Medulla oblongata (tissue), 1 donor: ENCODE data around the gene CRAT.

ENCODE experiments used
- DNase-seq: peaks from one replicate; pipeline ENCODE4 v3.0.0-alpha.2; 2015; ENCODE audit errors: extremely low spot score

CRAT gene

GRCh38 chr9:129093602-129094386 lies 16.8 kb downstream of the CRAT start:
- no peak for DNase-seq

DNA sequence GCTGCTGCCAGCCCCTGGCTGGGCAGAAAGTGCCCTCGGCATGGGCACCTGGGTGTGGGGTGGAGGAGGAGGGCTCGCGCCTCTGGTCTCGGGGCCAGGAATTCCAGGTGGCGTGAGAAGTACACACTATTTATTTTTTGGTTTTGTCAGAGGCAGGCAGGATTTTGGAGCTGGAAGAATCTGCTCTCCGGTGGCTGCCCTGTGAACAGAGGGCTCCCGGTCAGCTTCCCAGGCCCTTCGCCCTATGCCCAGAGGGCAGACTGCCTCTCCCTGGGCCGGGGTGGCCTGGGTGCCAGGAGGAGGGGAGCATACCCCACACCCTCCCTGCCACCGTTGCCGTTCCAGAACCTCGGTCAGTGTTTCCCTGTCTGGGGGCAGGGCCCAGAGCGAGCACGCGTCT lies 21.3 kb downstream of the CRAT start:
- DNase-seq, result no peak

DNA sequence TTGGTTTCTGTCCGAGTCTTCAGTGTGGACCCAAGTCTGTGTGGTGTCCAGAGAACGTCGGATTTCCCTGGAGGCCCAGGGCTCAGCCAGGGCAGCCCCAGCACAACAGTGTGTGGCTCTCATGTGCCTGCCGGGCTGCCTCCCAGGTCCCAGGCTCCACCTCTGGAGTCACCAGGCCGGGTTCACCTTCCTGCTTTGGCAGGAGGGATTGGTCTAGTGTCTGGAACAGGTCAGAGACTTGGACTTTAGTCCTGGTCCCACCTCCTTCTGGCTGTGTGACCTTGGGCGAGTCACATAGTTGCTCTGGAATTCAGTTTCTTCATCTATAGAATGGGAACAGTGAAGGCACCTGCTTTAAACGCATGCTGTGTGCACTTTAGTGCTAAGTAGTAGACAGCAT lies 26.5 kb downstream of the CRAT start:
- no peak for DNase-seq

- DNase-seq, result no peak
Measured at GRCh38 chr9:129081388-129081904, 29.1 kb downstream of the CRAT start.

DNA sequence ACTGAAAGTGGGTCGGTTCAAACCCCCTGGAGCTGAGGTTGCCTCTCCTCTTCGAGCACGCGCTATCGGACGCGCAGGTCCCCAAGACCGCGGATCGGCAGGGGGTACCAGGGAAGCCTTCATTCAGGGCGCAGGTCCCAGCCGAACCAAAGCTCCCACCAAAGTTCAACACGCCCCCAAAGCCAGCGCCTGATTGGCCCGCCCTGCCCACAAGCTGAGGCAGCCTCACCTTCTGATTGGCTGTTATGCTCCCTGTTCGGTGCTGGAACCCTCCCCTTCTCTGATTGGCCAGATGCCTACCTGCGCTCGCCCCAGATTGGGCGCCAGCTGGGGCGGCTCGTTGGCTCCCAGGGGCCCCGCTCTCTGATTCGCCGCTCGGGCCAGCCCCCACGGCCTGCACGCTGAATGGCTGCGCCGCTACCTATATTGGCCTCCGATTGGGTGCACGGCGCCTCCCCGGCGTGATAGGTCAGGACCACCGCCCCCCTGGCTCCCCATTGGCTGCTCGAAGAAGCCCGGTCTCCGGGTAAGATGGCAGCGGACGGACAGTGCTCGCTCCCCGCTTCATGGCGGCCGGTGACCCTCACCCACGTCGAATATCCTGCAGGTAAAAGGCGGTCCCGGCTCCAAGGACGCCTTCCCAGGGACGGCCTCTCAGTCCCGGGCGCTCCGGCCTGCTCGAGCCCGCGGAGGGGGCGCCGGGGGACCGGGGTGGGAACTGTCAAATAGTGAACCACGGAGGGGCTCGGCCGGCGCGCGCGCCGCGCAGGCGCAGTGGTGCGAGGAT lies 29.8 kb downstream of the CRAT start, which contains the start of gene DOLPP1:
TSS of gene DOLPP1 (plus strand) at position 511 of the 787 bp plus-strand sequence. CDS start at position 532, 21 bp downstream.
- peak; percentile 99 for DNase-seq

DNA sequence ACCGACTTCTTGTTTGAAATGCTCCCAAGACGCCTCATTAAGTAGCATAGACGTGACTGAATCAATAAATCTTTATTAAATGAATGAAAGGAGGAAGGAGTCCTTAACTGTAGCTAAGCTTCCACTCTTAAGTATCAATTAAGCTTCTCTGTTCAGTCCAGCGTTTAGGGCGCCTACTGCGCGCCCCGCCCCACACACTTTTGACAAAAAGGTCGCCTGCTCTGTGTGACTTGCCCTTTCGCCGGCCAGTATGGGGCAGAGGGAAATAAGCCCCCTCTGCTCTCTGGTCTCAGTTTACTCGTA lies 30.3 kb downstream of the CRAT start:
- no peak for DNase-seq

GRCh38 chr9:129079829-129080228 lies 30.8 kb downstream of the CRAT start:
- DNase-seq, result no peak

GRCh38 chr9:129078691-129079503 lies 31.7 kb downstream of the CRAT start:
- DNase-seq, result no peak

DNA sequence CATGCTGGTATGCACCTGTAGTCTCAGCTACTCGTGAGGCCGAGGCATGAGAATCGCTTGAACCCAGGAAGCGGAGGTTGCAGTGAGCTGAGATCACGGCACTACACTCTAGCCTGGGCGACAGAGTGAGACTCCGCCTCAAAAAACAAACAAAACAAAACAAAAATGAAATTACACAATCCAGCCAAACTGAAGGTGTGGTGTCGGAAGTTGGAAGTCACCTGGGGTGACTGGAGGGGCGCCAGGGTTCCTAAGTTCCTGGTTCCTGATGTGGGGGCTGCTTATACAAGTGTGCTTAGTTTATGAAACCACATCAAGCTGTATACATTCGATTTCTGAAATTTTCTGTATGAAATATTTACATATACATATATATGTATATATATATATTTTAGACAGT lies 33.4 kb downstream of the CRAT start:
- no peak for DNase-seq

DNA sequence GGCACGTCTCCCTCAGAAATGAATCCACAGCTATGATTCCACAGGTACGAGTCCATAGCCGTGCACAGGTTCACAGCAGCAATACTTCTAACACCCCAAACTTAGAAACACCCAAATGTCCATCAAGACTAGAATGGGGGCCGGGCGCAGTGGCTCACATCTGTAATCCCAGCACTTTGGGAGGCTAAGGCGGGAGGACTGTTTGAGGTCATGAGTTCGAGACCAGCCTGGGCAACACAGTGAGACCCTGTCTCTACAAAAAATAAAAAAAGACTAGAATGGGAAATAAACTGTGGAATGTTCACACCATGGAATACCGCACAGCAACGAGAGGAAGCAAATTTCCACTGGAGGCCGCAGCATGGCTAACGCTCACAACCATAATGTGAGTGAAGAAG lies 34.0 kb downstream of the CRAT start:
- no peak for DNase-seq

- DNase-seq, result no peak
Measured at GRCh38 chr9:129075996-129076639, 34.5 kb downstream of the CRAT start.

DNA sequence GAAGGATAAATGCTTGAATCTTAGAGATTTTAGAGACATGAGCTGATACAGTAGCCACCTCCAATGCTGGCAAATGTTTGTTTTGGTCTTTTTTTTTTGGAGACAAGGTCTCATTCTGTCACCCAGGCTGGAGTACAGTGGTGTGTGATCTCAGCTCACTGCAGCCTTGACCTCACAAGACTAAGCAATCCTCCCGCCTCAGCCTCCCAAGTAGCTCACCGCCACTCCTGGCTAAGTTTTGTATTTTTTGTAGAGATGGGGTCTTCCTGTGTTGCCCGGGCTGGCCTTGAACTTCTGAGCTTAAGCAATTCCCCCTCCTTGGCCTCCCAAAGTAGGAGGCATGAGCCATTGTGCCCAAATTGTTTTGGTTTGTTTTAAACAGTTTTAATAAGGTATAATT lies 36.5 kb downstream of the CRAT start:
- DNase-seq, result no peak

DNA sequence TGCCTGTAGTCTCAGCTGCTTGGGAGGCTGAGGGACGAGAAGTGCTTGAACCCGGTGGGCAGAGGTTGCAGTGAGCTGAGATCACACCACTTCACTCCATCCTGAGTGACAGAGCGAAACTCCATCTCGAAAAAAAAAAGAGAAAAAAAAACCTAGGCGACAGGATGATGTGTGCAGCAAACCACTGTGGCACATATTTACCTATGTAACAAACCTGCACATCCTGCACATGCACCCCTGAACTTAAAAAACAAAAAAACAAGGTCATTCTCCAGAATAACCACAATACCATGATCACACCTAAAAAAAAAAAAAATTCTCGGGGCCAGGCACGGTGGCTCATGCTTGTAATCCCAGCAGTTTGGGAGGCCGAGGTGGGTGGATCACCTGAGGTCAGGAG lies 37.2 kb downstream of the CRAT start:
- DNase-seq, result no peak

DNA sequence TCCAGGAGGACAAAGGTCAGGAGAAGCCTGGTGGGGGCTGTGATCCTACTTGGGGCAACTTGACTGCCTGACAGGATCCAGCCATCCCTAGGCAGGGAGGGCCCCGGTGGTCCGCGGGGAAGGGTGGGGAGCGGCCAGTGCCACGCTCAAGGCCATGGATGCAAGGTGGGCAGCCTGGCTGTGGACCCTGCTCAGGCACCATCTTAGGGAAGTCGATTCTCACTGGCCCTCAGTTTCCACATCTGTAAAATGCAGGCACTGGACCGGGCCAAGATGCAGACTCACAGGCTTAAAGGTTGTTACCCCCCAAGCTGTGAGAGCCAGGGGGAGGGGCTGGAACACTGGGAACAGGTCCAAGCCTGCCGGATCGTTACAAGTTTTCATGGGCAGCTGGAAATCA lies 38.4 kb downstream of the CRAT start:
- DNase-seq, result no peak

GRCh38 chr9:129071526-129072126 lies 39.0 kb downstream of the CRAT start:
- DNase-seq, result no peak

DNA sequence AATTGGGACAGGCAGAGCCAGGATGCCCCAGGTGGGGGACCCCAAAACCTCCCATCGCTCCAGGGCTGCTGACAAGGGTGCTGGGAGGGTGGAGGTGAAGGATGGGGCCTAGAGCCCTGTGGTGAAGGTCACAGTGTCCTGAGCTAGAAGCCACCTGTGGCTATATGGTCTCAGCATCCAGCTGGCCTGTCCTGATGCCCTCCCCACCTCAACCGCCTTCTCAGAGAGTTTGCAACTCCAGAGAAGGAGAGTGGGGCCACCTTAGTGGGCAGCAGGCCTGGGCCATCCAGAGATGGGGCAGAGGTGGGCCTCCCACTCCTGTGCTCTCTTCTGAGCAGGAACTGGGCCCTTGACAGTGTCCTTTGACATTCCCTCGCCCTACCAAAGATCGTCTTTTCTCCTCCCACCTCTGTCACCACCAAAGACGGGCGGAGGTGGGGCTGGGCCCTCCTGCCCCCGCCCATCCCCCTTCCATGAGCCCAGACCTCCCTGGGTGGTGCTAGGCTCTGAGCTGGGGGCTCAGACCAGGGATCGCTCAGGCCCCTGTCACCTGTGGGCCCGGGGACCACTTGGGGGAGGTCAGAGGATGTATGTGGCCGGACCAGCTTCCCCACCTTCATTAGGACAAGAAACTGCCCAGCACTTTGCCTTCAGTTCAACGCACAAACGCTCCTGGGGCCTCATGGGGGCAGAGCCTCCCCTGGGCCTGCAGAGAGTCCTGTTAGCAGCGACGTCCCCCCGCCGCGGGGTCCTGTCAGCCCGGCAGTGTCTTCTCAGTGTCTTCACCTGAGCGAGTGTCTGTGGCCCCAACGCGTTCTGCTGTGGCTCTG lies 39.7 kb downstream of the CRAT start:
- no peak for DNase-seq

GRCh38 chr9:129069862-129070641 lies 40.5 kb downstream of the CRAT start:
- peak; percentile 28 for DNase-seq

- DNase-seq, result peak; percentile 77
Measured at GRCh38 chr9:129068990-129069861, 41.4 kb downstream of the CRAT start.

DNA sequence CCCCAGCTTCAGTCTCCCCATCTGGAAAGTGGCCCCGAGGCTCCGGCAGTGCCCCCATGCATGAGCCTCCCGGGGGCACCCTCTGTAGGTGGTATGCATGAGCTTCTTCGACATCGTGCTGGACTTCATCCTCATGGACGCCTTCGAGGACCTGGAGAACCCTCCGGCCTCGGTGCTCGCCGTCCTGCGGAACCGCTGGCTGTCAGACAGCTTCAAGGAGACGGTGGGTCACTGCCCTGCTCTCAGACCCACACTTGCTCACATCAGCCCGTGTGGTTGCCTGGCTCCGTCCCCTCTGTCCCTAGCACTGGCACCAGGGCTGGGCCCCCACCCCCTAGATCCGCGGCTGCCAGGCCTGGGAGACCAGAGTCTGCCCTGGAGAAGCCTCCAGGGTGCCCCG lies 42.5 kb downstream of the CRAT start:
- no peak for DNase-seq
